HEK293T (cell line): ENCODE data around the gene MGMT.

Source experiments
- BHLHE40 ChIP-seq: fragments of 450-650 bp; IDR thresholded peaks from 2 replicates; pipeline ENCODE4 v1.6.1; 2016; ENCODE audit warnings: mild to moderate bottlenecking, moderate library complexity, borderline replicate concordance
- CTBP1 ChIP-seq: fragments of 450-650 bp; IDR thresholded peaks from 2 replicates; pipeline ENCODE4 v1.6.1; 2016; ENCODE audit warnings: borderline replicate concordance
- ELF4 ChIP-seq: fragments of 450-650 bp; IDR thresholded peaks from 2 replicates; pipeline ENCODE4 v1.6.1; 2017; ENCODE audit warnings: antibody characterized with exemption
- FOXA1 ChIP-seq: fragments of 450-650 bp; IDR thresholded peaks from 2 replicates; pipeline ENCODE4 v1.6.1; 2016; ENCODE audit warnings: mild to moderate bottlenecking
- FOXK2 ChIP-seq: fragments of 450-650 bp; IDR thresholded peaks from 2 replicates; pipeline ENCODE4 v1.6.1; 2016; ENCODE audit warnings: mild to moderate bottlenecking
- FOXM1 ChIP-seq: fragments of 450-650 bp; IDR thresholded peaks from 2 replicates; pipeline ENCODE4 v1.6.1; 2017; ENCODE audit warnings: mild to moderate bottlenecking, borderline replicate concordance
- HDGF ChIP-seq: fragments of 450-650 bp; IDR thresholded peaks from 2 replicates; pipeline ENCODE4 v1.6.1; 2017; ENCODE audit warnings: antibody characterized with exemption, borderline replicate concordance
- LEF1 ChIP-seq: fragments of 450-650 bp; IDR thresholded peaks from 2 replicates; pipeline ENCODE4 v1.6.1; 2017; ENCODE audit warnings: mild to moderate bottlenecking, borderline replicate concordance
- NFRKB ChIP-seq: fragments of 450-650 bp; IDR thresholded peaks from 2 replicates; pipeline ENCODE4 v1.6.1; 2016; ENCODE audit warnings: mild to moderate bottlenecking, moderate library complexity
- PKNOX1 ChIP-seq: fragments of 450-650 bp; IDR thresholded peaks from 2 replicates; pipeline ENCODE4 v1.6.1; 2016
- SP1 ChIP-seq: fragments of 450-650 bp; IDR thresholded peaks from 2 replicates; pipeline ENCODE4 v1.6.1; 2017
- SUZ12 ChIP-seq: fragments of 450-650 bp; IDR thresholded peaks from 2 replicates; pipeline ENCODE4 v1.6.1; 2016; ENCODE audit warnings: mild to moderate bottlenecking
- TARDBP ChIP-seq: fragments of 450-650 bp; IDR thresholded peaks from 2 replicates; pipeline ENCODE4 v1.6.1; 2016

GRCh38 chr10:129556316-129556715 lies 89.3 kb downstream of the MGMT start:
- no peak for TF ChIP-seq SP1
- no peak for TF ChIP-seq PKNOX1
- TF ChIP-seq FOXM1 = no peak
- no peak for TF ChIP-seq SUZ12
- TF ChIP-seq HDGF = no peak
- no peak for TF ChIP-seq LEF1
- no peak for TF ChIP-seq TARDBP
- no peak for TF ChIP-seq FOXK2
- TF ChIP-seq CTBP1 = no peak
- TF ChIP-seq FOXA1 = no peak
- TF ChIP-seq NFRKB = no peak
- TF ChIP-seq BHLHE40 = no peak
- TF ChIP-seq ELF4 = no peak
